Lung microvascular endothelial cell (primary cell): Measurements from ENCODE around the gene FBXL7. TPM values are rescaled to one million over a fixed set of nuclear protein-coding genes. Genes with fewer than 3 reads are reported as not detected.
A peak's percentile ranks its signal among the peaks of the same experiment; 100 is the strongest.

Source experiments
- DNase-seq, 2 donors: peaks; one replicate each; pipeline versions ENCODE4 v3.0.0 to v3.0.0-alpha.2; 2010; ENCODE audit warnings: low read depth in 2 of 2
- total RNA-seq: library from RNA; depleted of rRNA; stranded (reverse); fragments of >200 nt; gene quantifications from 2 replicates; pipeline ENCODE4 v1.2.1, GENCODE V29; 2014

The FBXL7 gene
- total RNA-seq, 1 donor from 2014 or later = 14.1 TPM

GRCh38 chr5:15575666-15576065 lies 75.7 kb downstream of the FBXL7 start:
- DNase-seq = no peak

GRCh38 chr5:15577132-15577531 lies 77.2 kb downstream of the FBXL7 start:
- DNase-seq = peak; percentile 25 to 64

DNA sequence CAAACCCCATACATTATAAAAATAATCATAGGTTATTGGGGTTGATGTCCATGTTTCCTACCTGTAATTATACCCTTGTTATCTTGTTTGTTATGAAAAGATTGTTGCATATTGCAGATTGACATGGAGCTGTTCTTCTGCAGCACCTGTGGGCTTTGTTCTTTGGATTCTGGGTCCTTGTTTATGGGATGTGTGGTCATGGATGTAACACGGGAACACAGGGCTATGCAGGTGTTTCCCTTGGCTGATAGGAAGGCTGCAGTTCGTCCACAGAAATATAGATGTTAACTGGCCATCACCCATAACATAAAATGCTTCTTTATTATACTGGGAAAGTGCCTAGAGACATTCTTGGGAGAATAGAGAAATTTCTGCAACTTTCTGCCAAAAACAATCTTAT lies 77.9 kb downstream of the FBXL7 start:
- peak; percentile 31 to 33 for DNase-seq

GRCh38 chr5:15579193-15579990 lies 79.4 kb downstream of the FBXL7 start:
- no peak for DNase-seq

- no peak for DNase-seq
Measured at GRCh38 chr5:15584528-15584927, 84.5 kb downstream of the FBXL7 start.

DNA sequence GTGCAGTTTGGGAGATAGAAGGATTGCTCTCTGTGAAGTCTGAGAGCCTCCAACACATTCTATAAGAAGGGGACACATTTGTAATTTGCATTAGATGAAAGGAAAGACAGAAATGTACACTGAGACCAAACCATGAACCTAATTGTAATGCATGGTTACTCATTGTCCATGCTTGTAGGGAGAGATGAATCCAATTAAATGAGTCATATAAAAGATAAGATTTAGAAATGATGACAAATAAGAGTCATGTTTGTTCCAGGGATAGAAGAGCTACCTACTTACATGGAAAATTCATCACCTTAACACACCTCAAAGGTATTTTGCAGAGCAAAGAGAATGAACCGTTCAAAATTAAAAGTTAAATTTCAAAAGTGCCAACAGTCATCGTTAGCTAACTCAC lies 85.1 kb downstream of the FBXL7 start:
- no peak for DNase-seq

DNA sequence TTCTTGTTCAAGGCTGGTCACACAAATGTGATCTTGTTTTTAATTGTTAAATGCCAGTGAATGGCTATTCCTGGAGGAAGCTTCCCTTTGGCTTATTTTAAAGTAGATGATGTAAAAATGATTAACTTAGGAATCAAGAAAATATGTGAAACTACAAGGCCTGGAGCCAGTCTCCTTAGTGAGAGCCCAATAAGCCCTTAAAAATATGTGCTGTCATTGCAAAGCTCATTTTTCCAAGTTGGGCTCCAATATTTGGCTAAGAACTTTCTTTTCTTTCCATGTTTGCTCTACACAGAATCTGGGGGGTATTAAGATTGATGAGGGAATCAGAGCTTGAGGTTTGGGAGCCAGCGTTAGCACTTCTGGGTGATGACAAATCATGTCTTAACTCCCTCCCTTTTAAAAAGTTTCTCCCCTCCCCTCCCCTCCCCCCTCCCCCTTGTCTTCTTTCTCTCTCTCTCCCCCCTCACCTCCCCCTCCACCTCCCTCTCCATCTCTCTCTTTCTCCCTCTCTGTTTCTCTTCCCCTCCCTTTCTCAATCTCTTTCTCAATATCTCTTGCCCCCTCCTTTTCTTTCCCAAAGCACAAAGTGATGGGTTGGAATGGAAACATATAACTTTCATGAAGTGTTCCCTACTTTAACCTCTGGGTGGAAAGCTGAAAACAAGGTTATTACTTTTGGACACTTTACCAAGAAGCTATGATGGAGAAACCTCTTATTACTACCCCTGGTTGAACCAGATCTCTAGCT lies 86.0 kb downstream of the FBXL7 start:
- no peak for DNase-seq

DNA sequence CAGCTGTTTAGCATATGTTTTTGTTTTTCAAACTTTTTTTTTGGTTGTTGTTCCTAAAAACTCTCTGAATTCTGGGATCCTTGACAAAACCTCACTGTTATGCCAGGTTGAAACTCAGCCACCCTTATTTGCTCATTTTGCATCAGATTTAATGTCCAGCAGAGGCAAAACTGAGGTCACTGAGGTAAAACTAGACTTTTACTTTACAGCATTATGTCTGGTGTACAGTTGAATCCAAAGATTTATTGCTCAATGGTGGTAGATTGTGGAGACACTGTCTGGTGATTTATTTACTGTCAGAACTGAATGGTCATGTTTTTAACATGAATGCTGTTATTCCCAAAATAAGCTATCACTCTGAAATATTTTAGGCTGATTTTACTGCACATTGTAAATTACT lies 87.9 kb downstream of the FBXL7 start:
- DNase-seq = no peak

DNA sequence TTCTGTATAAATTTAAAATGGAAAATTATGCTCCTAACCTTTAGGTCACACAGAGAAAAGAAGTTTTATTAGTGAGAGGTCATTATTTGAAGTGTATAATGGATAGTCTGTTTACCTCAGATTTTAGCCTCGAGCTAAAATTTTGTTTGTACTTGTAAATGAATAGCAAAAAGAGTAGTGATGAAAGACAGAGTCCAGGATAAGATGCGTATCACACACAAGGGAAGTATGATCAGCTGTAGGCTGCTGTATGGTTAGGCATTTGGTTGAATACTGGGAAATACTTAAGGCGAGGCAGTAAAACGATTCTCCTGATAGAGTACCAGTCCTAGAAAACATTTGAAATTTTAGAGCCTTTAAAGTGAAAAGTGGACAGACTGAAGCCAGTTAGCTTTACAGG lies 92.7 kb downstream of the FBXL7 start:
- DNase-seq = no peak

- no peak for DNase-seq
Measured at GRCh38 chr5:15594977-15595568, 95.1 kb downstream of the FBXL7 start.

GRCh38 chr5:15595929-15596328 lies 95.9 kb downstream of the FBXL7 start:
- DNase-seq = no peak

DNA sequence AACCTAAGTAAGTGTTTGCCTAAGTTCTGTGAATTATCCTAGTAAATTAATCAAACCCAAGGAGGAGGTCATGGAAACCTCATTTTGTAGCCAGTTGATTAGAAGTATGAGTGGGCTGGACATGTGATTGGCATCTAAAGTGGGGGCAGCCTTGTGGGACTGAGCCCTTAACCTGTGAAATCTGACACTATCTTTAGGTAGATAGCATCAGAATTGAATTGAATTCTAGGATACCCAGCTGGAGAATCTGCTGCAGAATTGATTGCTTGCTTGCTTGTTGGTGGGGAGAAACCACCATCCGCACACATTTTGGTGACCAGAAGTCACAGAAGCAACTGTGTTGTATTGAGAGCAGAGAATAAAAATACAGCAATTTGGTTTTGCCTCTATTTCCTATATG lies 97.0 kb downstream of the FBXL7 start:
- DNase-seq = no peak

- no peak for DNase-seq
Measured at GRCh38 chr5:15597804-15598203, 97.8 kb downstream of the FBXL7 start.

DNA sequence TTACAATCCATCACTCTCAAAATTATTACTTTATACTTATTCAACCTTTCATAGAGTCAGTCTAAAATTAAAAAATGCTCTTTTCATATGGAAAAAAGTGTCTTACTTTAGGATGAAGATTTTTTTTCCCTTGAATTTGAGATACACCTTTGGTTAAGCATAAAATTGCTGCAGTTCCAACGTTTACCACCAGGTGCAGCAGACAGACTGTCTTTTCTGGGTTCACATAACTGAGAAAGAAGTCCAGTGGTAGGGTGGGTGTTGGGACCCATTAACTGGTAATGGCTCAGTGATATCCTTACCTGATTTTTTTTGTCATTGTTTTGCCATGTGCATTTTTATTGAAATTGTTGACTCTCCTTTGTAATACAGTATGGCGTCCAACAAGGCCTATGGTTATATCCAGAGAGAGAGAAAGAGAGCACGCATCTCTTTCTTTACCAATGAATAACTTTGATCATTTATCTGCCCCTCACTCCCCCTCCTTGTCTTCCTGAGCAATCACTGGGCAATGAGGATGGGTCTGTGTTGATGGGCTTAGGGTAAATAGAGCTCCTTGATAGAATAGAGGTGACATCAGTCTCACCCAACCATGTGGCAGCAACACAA lies 98.4 kb downstream of the FBXL7 start:
- peak; percentile 22 to 35 for DNase-seq

DNA sequence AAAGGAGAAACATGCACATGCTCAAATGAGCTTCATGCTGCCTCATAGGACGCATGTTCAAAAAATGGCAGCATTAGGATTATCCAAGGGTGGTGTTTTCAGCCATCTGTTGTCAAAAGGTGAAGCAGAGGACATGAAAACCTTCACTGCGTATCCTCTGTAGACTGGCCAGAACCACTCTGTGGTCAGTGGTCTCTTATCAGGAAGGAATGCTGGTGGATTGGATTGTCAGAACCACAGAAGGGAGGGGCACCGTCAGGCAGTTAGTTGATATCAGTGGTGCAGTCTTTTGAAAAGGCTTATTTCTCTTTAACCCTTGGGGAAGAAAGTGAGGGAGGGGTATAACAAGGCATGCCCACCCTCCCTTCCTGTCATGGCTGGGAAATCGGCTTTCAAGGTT lies 100.1 kb downstream of the FBXL7 start:
- no peak for DNase-seq

DNA sequence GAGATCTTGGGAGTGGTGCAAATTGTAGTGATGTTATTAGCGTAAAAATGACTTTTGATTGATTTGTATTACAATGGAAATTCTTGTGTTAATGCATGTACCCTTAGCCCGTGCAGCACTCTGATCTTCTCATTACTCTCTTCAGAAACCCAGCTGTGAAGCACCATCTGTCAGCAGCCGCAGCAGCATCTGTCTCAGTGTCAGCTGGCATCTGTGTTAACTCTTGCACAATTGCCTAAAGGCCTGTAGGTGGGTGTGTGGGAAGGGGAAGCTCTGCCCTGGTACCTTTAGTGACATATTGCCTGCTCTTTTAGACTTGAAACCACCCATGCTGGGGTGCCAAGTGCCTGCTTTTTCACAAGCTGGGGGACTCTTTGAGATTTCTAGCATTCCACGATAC lies 101.3 kb downstream of the FBXL7 start:
- no peak for DNase-seq

DNA sequence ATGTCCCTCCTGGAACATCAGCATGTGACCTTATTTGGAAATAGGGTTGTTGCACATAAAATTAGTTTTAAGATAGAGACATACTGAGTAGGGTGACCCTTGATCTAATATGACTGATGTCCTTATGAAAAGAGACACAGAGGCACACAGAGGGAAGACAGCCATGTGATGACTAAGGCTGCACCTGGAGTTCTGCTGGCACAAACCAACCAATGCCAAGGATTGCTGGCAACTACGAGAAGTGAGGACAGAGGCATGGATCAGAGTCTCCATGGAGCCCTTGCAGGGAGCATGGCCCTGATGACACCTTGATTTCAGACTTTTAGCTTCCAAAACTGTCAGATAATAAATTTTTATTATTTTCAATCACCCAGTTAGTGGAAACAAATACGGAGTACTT lies 101.9 kb downstream of the FBXL7 start:
- no peak for DNase-seq

GRCh38 chr5:15604986-15605385 lies 105.0 kb downstream of the FBXL7 start:
- no peak for DNase-seq

DNA sequence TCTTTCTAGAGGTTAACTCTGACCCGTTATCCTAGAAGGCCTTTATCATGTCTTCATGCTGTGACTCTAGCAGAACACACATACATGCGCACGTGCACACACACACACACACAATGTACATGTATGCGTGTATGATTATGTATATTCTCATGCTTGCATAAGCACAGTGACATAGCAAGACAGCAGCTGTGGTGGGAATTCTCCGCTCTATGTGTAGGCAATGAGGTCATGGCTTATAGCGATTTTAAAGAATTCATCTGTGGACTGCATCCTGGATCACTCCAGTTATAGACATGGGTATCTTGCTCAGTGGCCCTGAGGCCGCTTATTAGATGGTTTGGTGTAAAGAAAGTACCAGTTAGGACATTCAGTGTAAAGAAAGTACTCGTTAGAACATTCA lies 106.2 kb downstream of the FBXL7 start:
- DNase-seq = peak in 1 of 2 donors; percentile 44

DNA sequence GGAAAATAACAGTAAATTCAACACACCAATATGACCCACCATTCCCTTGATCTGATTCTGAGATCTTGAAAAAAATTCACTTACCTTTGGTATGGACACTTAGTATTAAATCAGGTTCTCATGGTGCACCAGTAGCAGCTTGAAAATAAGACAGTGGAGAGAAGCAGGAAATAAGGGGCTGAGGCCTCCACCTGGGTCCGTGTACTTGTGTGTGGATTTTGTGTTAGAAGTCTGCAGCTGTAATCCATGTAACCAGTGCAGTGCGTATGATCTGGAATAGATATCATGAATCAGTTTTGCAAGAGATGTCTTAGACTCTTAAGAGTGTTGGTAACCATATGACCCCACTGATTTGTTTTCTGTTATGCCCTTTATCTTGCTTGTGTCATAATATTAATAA lies 107.1 kb downstream of the FBXL7 start:
- no peak for DNase-seq

GRCh38 chr5:15609076-15609725 lies 109.2 kb downstream of the FBXL7 start:
- no peak for DNase-seq

- DNase-seq = peak in 1 of 2 donors; percentile 44
Measured at GRCh38 chr5:15610216-15610615, 110.2 kb downstream of the FBXL7 start.
